Measurements from ENCODE around the gene CBFA2T2.
A peak's percentile ranks its signal among the peaks of the same experiment; 100 is the strongest.
"Not testable (repeated sequence)": the region's sequence is repeated elsewhere in the genome, so short reads cannot be mapped to it uniquely, and the experiment has no call there.

Gene CBFA2T2

DNA sequence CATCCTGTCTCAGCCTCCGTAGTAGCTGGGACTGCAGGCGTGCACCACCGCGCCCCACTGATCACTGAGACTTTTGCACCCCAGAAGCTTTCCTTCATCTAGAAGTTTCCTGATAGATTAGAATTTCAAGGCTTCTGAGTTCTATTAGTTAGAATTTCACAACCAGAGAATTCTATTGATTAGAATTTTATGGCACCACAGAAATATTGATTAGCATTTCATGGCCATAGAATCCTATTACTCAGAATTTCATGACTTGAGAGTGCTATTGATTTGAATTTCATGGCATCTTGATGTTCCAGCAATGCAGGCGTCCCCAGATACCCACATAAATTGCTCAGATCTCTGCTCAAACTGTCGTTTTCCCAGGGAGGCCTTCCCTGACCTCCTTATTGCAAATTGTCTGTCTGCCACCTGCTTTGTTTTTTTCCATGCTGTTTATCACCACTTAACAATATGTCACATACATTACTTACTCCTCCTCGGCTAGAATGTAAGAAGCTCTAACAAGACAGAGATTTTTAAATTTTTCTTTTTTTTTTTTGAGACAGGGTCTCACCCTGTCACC, 16.9 kb upstream of the CBFA2T2 start:
- no peak for DNase-seq

DNA sequence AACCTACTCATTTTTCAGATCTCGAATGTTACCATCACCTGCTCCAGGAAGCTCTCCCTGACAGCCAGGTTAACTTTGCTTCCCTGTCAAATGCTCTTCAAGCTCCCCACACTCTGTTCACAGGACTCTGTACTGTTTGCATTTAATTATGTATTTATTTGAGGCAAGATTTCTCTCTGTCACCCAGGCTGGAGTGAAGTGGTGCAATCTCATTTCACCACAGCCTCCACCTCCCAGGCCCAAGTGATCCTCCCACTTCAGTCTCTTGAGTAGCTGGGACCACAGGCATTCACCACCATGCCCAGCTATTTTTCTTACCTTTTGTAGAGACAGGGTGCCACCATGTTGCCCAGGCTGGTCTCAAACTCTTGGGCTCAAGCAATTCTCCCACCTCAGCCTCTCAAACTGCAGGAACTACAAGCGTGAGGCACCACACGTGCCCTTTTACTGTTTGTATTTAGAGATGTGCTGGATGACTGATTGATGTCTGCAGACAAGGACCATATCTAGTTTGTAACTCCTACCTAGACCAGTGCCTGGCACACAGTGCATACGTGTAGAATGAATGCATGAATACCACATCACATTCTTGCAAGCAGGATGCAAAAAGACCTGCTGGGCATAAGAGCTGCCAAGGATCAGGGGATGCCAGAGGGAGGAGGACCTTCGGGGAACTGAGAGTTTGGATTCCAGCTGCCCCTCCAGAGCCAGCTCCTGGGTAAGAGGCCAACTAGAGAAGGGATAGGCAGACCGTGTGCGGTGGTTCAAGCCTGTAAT, 15.6 kb upstream of the CBFA2T2 start:
- DNase-seq, result no peak

DNA sequence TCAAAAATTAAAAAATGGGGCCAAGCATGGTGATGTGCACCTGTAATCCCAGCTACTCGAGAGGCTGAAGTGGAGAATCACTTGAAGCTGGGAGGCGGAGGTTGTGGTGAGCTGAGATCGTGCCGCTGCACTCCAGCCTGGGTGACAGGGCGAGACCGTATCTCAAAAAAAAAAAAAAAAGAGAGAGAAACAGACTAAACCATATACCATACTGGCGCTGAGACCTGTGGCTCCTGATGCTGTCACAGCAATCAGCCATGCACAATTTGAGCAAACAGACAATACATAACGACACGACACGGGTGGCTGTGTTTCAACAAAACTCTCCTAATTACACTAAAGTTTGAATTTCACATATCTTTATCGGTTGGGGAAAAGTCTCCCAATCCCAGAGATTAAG, 14.9 kb upstream of the CBFA2T2 start:
- DNase-seq, result no peak

DNA sequence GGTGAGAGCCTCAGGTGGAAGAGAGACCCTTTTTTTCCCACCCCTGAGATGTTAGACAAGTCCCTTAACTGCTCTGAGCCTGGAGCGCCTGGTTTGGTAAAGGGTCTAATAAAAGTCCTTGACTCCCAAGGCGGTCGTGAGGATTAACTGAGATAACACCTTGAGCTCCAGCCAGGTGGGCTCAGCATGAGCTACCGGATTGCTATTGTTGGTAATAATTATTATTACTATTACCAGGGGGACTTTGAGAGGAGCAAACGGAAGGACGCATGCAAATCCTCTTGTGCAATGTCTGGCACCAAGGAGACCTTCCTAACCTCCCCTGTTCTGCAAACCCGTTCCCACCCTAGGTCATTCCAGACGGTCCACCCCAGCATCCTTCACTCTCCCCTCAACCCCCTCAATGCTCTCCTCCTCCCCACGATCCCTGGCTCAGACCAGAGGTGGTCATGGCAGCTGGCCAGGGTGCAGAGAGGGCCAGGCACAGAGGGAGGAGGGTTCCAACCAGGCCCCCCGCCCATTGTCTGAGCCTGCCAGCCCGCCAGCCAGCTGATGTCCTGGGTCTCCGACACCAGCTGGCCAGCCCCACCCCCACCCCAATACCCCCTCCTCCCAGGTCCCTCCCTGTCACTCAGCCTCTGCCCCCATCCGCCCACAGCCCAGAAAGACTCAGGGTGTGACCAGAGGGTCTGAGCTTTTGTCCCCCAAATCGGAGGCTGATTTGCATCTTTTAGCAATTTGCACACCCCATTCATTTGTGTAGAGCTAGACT, 14.3 kb upstream of the CBFA2T2 start:
- no peak for DNase-seq

DNA sequence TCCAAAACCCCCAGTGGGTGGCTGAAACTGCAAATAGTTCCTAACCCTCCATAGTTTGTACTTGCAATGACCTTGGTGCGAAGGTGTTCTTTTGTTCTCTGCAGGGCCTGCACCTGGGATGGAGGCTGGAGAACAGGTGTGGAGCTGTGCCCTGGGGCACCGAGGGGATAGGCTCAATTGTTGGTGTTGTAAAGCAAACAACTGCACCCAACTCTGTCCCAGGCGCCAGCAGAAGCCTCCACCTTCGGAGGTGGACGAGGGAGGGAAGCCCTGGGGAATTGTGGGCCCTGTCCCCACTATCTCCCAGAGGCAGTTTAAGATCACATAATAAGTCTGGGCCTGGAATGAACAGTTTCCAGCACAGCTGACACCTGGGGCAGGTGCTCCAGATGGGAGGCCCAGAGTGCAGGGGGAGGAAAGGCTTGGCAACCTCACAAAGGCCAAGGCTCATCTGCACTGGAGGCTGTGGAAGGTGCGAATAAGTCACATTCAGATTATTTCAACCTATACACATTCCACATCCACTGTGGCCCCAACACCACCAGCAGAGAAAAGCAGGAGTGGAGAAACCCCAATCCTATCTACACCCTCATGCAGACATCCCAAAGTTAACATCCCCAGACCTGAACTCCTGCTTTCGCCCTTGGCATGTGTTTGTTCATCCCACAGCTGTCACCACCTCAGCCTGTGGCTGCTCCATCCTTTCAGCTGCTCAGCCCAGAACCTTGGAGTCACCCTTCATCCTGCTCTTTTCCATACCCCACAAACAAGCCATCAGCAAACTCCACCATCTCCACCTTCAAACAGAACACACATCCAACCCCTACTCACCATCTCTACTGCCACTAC, 12.3 kb upstream of the CBFA2T2 start:
- no peak for DNase-seq

DNA sequence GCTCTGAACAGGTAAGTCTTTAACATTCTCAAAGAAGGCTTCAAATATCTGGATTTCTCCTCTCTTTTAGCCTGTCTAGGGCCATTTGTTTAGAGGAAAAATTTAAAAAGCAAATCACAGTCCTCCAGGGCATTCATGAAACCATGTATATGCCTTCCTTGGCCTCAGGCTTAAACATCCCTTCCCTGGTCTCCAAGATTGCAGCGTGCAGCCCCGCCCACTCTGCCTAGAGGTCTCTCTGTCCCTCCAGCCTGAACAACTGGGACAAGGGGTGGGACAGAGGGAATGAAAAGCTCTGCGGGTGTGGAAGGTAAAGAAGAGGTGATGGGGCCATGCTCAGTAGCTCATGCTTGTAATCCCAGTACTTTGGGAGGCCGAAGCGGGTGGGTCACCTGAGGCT, 9.8 kb upstream of the CBFA2T2 start:
- DNase-seq, result no peak

DNA sequence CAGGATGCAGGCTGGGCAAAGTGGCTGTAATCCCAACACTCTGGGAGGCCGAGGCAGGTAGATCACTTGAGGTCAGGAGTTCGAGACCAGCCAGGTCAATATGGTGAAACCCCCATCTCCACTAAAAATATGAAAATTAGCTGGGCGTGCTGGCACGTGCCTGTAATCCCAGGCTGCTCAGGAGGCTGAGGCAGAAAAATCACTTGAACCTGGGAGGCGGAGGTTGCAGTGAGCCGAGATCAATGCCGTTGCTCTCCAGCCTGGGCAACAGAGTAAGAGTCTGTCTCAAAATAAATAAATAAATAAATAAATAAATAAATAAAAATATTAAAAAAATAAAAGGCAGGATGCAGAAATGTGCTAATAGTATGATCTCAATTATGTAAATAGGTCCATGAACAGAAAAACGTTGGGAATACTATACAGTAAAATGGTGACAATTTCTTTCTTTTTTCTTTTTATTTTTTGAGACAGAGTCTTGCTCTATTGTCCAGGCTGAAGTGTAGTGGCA, 8.4 kb upstream of the CBFA2T2 start:
- no peak for DNase-seq

DNA sequence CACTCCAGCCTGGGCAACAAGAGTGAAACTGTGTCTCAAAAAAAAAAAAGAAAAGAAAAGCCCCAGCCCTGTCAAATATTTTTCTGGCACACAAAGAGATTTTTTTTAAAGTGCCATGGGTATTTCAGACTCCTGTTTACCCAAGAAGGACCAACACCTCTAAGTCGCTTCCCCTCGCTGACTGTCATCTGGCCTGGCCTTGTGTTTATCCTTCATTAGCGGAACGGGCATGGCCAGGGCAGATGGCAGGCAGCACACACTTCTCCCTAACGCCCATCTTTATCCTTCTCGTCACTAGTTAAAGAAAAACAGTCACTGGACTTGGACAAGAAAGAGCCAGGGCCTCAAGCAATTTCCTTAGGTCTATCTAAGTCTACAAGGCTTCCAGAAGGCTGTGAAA, 7.3 kb upstream of the CBFA2T2 start:
- no peak for DNase-seq

DNA sequence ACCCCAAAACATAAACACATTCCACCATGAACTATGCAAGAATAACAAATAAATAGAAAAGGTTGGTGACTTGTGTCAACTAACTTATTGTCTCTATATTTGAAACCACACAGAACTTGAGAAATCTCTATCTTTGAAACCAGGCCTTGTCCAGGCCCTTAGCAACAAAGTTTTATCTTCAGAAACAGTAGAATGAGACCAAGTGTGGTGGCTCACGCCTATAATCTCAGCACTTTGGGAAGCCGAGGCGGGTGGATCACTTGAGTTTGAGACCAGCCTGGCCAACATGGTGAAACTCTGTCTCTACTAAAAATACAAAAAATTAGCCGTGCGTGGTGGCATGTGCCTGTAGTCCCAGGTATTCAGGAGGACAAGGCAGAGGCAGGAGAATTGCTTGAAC, 6.7 kb upstream of the CBFA2T2 start:
- DNase-seq, result peak; percentile 60

DNA sequence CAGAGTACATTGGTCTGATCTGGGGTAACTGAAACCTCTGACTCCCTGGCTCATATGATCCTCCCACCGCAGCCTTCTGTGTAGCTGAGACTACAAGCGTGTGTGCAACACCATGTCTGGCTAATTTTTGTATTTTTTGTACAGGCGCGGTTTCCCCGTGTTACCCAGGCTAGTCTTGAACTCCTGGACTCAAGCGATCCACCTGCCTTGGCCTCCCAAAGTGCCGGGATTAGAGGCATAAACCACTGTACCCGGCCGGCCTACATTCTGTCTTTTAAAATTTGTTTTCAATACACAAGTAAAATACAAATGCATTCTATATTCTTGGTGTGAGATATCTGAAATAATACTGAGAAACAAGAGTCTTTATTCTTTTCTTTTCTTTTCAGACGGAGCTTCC, 1.7 kb upstream of the CBFA2T2 start:
- no peak for DNase-seq

DNA sequence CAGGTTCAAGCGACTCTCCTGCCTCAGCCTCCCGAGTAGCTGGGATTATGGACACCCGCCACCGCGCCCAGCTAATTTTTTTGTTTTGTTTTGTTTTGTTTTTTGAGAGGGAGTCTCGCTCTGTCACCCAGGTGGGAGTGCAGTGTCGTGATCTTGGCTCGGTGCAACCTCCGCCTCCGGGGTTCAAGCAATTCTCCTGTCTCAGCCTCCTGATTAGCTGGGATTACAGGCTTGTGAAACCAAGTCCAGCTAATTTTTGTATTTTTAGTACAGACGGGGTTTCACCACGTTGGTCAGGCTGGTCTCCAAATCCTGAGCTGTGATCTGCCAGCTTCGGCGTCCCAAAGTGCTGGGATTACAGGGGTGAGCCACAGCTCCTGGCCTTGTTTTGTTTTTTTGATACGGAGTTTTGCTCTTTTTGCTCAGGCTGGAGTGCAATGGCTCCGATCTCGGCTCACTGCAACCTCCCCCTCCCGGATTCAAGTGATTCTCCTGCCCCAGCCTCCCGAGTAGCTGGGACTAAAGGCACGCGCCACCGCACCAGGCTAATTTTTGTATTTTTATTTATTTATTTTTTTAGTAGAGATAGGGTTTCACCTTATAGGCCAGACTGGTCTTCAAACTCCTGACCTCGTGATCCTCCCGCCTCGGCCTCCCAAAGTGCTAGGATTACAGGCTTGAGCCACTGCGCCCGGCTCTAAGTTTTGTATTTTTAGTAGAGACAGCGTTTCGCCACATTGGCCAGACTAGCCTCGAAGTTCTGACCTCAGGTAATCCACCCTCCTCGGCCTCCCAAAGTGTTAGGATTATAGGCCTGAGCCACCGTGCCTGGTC, 1.0 kb upstream of the CBFA2T2 start:
- not testable (repeated sequence) for DNase-seq

DNA sequence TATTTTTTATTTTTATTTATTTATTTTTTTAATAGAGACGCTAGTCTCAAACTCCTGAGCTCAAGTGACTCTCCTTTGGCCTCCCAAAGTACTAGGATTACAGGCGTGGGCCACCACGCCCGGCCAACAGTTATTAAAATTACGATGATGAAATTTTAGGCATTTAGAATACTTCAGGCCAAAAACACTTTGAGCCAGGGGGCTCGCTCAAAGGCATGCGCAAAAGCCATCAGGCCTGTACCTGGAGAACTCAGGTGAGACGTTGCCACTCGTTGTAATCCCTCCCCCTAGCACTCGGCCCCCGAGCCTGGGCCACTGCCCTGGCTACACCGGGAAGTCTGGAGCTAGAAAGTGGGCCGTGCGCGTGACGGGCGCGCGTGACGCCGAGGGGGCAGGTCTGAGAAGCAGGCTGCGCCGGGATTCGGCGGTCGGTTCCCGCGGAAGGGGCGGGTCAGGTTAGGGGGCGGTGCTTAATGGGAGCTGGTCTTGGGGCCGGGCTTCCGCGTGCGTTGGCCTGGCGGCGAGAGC, 337 bp upstream of the CBFA2T2 start:
- DNase-seq, result peak; percentile 98

DNA sequence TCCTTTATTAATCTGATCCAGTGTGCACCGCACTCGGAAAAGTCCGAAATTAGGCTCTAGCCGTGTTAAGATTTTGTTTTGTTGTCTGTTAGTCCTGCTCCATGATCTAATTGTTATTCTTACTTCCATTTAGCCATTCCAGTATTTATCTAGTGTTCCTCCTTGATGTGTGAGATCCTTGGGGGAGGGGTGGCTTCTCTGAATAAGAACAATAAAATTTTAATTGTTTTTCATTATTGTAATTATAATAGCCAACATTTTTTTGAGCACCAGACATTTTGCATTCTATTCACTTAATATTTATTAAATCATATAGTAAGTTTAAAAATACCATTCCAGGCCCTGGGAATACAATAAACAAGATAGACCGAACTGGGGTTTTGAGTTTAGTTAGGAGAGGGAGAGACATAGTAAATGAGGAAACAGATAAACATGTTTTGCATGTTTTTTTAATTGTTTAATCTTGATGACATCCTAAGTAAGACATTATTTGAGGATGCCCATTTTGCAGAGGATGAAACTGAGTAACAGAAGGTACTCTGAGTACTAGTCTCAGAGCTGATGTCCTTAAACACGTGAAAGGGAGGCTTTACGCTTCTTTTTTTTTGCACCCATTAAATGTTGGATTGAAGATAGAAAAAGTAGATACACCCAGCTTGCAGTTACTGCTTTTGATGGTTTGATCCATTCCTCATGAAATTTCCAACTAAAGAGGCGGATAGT, 1.2 kb downstream of the CBFA2T2 start:
- DNase-seq, result peak; percentile 37

DNA sequence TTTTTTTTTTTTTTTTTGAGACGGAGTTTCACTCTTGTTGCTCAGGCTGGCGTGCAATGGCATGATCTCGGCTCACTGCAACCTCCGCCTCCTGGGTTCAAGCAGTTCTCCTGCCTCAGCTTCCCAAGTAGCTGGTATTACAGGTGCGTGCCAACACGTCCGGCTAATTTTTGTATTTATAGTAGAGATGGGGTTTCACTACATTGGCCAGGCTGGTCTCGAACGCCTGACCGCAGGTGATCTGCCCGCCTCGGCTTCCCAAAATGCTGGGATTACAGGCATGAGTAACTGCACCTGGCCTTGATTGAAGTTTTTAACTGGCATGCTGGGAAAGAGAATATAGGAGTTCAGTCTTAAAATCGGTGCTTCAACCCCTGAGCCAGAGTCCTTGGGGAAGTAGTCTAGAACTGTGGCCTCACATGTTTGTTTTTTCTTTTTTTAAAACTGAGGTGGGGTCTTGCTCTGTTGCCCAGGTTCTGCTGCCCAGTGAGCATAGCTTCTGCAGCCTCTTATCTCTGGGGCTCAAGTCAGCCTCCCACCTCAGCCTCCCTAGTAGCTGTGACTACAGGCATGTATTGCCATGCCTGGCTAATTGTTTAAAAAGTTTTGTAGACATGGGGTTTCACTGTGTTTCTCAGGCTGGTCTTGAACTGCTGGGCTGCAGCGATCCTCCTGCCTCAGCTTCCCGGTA, 3.3 kb downstream of the CBFA2T2 start:
- no peak for DNase-seq

DNA sequence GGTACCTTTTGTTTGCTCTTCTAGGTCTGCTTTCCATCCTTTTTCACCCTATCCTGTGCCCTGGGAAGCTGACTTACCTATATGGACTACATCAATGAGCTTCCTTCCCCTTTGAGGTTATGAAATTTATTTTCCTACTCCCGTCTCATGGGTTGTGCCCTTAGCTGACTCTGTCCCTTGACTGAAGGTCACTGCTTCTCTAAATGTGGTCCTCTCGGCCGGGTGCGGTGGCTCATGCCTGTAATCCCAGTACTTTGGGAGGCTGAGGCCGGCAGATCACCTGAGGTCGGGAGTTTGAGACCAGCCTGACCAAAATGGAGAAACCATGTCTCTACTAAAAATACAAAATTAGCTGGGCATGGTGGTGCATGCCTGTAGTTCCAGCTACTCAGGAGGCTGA, 6.9 kb downstream of the CBFA2T2 start:
- DNase-seq, result not testable (repeated sequence)

DNA sequence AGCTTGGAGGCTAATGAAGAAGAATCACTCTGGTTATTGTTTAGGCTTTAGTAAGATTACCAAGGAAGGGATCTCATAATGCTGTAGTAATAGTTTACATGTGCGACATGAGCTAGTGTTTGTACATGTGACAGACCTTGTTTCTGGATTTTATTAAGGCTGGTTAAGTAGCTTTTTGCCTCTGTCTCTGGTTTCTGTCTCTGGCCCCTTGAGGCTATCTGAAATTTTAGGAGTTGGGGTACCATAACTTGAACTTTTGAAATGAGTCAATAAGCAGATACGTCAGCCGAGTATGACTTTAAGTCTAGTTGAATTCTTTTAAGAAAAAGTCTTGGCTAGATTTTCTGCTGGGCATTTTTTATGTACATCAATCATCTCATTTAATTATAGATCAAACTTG, 9.5 kb downstream of the CBFA2T2 start:
- DNase-seq, result no peak

DNA sequence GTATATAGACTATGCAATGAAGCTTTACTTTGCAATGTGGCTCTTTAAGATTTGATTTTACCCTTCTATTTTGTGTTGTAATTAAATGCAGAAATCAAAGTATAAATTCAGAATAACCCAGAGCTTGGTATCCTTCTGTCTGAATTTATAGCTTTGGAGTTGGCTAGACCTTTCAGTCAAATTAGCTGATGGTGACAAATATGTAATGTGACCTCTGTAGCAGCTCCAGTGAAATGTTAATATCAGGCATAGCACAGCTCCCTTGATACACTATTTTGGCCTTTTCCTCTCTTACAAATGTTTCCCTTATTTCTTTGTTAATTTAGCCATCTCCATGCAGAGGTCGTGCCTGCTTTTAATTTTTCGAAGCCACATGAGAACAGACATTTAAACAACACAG, 11.1 kb downstream of the CBFA2T2 start:
- DNase-seq, result no peak

DNA sequence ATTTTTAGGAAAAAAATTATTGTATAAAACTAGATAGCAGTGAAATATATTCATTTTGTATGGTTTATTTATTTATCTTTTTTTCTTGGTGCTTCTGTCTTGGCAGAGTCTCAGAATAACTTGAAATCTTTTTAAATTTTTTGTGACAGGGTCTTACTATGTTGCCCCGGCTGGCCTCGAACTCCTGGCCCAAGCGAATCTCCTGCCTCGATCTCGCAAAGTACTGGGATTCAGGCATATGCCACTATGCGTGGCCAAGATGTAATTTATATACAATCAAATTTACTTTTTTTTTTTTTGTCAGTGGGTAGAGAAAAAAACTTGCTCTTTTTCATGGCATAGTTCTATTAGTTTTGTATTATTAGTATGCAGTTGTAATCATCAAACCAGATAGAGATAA, 13.7 kb downstream of the CBFA2T2 start:
- no peak for DNase-seq

DNA sequence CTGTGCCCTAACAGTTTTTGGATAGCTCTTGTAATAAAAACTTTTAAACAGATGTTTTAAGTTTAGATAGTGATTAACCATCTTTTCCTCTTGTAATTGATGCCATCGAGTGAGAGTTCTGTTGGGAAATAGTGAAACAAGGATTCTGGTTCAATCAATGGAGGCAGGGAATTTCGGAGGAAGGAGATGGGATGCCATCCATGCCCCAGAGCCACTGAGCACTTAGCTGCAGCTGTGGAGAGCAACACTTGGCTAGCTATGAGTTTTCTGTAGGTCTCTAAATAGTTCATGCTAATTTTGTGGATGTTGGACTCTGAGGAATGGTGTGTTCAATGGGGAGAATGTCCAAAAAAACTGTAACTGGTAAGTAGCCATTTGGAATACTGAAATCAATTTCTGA, 16.7 kb downstream of the CBFA2T2 start:
- DNase-seq, result no peak

DNA sequence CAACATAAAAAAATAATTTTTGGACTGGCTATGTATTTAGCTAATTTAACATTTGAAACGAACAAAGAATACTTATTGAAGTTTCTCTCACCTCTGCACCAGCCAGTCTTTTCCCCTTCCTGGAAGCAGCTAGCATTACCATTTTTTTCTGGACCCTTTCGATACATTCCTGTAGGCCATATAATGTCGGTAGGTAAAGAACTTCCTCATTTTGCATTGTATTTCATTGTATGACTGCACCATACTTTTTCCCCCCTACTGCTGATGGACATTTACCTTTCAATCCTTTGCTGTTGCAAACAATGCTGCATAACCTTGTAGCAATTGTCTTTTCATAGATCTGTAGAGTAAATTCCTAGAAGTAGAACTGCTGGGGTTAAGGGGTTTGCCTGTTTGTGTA, 17.6 kb downstream of the CBFA2T2 start:
- DNase-seq, result no peak

All from hematopoietic multipotent progenitor cell treated with erythropoietin and hydrocortisone succinate and interleukin-3 and kit ligand, for 6 days (in vitro differentiated cells).